Subcutaneous abdominal adipose tissue (tissue), 5 donors: ENCODE results near the gene PPM1G.
A peak's percentile ranks its signal among the peaks of the same experiment; 100 is the strongest.

ENCODE experiments used
- H3K27ac ChIP-seq: one replicate; pipeline ENCODE4 v1.7.0; 2013; ENCODE audit warnings: low read depth, mild to moderate bottlenecking, inconsistent platforms, low read length, moderate library complexity
- H3K27me3 ChIP-seq, 5 donors: one replicate each; pipeline ENCODE4 v1.7.0; 2013; ENCODE audit warnings: low read length in 5 of 5, inconsistent platforms in 1 of 5; ENCODE audit not compliant: control insufficient read depth in 5 of 5, insufficient read depth in 4 of 5
- H3K36me3 ChIP-seq, 5 donors: one replicate each; pipeline ENCODE4 v1.7.0; 2013; ENCODE audit warnings: low read length in 5 of 5; ENCODE audit not compliant: control insufficient read depth in 5 of 5, insufficient read depth in 5 of 5
- H3K4me1 ChIP-seq, 5 donors: one replicate each; pipeline ENCODE4 v1.7.0; 2013; ENCODE audit warnings: low read length in 5 of 5, mild to moderate bottlenecking in 3 of 5, moderate library complexity in 1 of 5; ENCODE audit not compliant: control insufficient read depth in 5 of 5, insufficient read depth in 5 of 5
- H3K4me3 ChIP-seq, 5 donors: one replicate each; pipeline ENCODE4 v1.7.0; 2013; ENCODE audit warnings: low read length in 5 of 5, low read depth in 1 of 5
- H3K9ac ChIP-seq, 5 donors: one replicate each; pipeline ENCODE4 v1.7.0; 2013; ENCODE audit warnings: low read length in 5 of 5, mild to moderate bottlenecking in 4 of 5, moderate library complexity in 3 of 5
- H3K9me3 ChIP-seq, 5 donors: one replicate each; pipeline ENCODE4 v1.7.0; 2013; ENCODE audit warnings: low read length in 5 of 5; ENCODE audit not compliant: control insufficient read depth in 5 of 5
- donor health status: healthy.
- donor health status: healthy.
- donor health status: healthy.
- donor health status: healthy.
- donor health status: healthy.

Gene PPM1G

DNA sequence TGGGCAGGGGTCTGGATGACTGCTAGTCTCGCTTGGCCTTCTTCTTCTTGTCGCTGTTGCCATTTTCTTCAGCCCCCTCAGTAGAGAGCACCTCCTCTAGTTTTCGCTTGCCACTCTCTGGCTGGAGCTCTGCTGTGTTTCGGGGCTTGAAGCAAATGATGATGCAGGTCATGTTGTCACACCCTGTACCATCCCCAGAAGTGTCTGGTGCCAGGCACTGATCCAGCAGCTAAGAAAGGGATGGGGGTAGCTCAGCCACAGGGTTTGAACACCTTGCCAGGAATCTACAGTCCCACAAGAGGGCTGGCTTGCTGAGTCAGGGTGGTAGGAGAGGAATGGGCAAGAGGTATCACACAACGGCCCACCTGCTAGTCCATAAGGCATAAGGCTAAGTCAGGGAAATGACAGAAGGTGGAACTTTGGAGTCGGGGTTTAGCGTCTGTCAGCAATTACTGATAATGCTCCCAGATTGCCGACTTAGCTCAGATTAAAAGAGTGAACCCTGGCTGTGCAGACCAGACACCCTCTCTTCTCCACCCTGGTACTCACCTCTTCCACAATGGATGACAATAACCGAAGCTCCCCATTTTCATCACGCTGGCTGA, 27.7 kb downstream of the PPM1G start:
- Histone ChIP-seq H3K27ac (peak overlapping the region; percentile 90), H3K36me3 (peaks cover 14 to 63% (median 57%) of the 10 kb centered on the region in 5 donors), H3K9ac (peak overlapping the region in 3 of 5 donors; percentile 77 to 82 (median 79))

GRCh38 chr2:27380626-27381545, 28.5 kb downstream of the PPM1G start, which contains the start of gene ZNF513:
TSS of gene ZNF513 (minus strand) at chr2:27380734. CDS start at chr2:27380526, 208 bp downstream.
- Histone ChIP-seq H3K4me1 (peaks cover 5 to 48% (median 36%) of the 10 kb centered on the region in 5 donors), H3K9me3 (no peaks in the 10 kb centered on the region), H3K9ac (peak within 1 kb of the TSS; percentile 77 to 92 (median 87)), H3K4me3 (peak within 1 kb of the TSS; percentile 70 to 92 (median 76)), H3K27me3 (no peaks in the 10 kb centered on the region), H3K36me3 (peaks cover 10 to 67% (median 62%) of the 10 kb centered on the region in 5 donors), H3K27ac (peak within 1 kb of the TSS; percentile 90)

More for the DNA sequence above, 27.7 kb downstream of the PPM1G start:
- peak overlapping the region in 3 of 5 donors; percentile 59 to 76 (median 70) for H3K4me3 ChIP-seq
- no peaks in the 10 kb centered on the region for H3K27me3 ChIP-seq
- H3K4me1 ChIP-seq = peaks cover 5 to 43% (median 31%) of the 10 kb centered on the region in 5 donors
- no peaks in the 10 kb centered on the region for H3K9me3 ChIP-seq

DNA sequence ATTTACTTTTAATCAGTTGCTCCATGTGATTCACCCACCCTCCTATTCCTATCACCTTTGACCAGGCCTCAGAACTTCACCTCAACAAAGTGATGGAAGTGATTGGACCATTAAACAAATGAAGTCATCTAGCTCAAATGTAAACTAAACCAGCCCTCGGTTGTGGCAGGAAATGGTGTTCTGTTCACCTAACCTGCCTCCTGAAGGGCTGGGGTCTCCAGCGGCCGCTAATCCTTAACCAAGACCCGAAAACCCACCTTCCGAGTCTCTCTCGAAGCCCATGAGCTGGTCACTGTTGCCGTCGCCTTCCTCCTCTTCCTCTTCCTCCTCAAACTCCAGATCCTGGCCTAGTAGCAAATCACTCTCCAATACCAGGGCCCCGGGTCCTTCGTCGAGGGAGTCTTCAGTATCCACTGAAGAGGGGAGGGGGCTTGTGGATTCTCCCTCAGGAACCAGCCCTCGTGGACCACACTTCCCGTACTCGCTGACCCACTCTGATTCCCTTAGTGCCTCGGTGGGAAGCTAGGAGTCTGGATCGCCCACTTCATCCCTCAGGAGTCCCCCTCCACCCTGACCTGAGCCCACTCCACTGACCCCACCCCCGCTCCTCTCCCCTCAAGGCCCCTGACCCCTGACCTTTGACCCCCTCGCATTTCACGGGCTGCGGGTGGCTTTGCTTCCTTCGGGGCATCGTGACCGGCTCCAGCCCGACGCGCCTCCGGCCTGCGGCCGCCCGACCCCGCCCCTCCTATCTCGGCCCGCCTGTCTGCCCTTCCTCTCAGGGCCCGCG, 29.4 kb downstream of the PPM1G start:
- peak overlapping the region; percentile 68 to 92 (median 76) for H3K4me3 ChIP-seq
- no peaks in the 10 kb centered on the region for H3K9me3 ChIP-seq
- peak overlapping the region; percentile 77 to 92 (median 87) for H3K9ac ChIP-seq
- peaks cover 3 to 67% (median 67%) of the 10 kb centered on the region in 5 donors for H3K36me3 ChIP-seq
- peak overlapping the region; percentile 90 for H3K27ac ChIP-seq
- H3K4me1 ChIP-seq = peaks cover 5 to 48% (median 36%) of the 10 kb centered on the region in 5 donors
- H3K27me3 ChIP-seq = no peaks in the 10 kb centered on the region

- Histone ChIP-seq H3K4me1 (peaks cover 5 to 48% (median 36%) of the 10 kb centered on the region in 5 donors), H3K36me3 (peaks cover 3 to 67% (median 67%) of the 10 kb centered on the region in 5 donors), H3K27me3 (no peaks in the 10 kb centered on the region), H3K4me3 (peak overlapping the region; percentile 68 to 92 (median 76)), H3K27ac (peak overlapping the region; percentile 90), H3K9me3 (no peaks in the 10 kb centered on the region), H3K9ac (peak overlapping the region; percentile 77 to 92 (median 87))
These were observed 30.0 kb downstream of the PPM1G start for GRCh38 chr2:27379383-27379835.

DNA sequence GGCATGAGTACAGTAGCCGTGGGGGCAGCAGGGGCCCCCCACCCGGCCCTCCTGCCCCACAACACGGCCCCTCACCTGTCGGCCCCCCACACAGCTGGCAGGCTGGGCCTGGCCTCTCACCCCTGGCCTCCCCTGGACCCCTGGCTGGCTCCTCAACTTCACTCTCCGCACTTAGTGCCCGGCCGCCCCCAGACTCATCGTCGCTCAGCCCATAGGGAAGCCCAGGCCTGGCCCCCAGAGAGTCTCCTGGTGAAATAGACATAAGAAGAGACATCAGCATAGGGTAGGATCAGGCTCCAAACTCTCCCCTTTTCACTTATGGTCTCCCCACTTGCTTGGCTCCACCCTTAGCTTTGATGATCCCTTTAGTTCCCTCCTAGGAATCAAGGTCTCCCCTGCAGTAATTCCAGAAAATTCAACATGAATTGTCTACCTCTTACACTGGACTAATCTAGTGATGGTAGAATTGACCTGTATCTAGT, 30.5 kb downstream of the PPM1G start:
- peak overlapping the region in 1 of 5 donors; percentile 76 for H3K4me3 ChIP-seq
- no peaks in the 10 kb centered on the region for H3K9me3 ChIP-seq
- peaks cover 0 to 67% (median 67%) of the 10 kb centered on the region in 5 donors for H3K36me3 ChIP-seq
- no peaks in the 10 kb centered on the region for H3K27me3 ChIP-seq
- H3K27ac ChIP-seq = no peak overlapping the region
- peak overlapping the region in 2 of 5 donors; percentile 77 to 92 for H3K9ac ChIP-seq
- peaks cover 5 to 48% (median 36%) of the 10 kb centered on the region in 5 donors for H3K4me1 ChIP-seq

GRCh38 chr2:27378096-27378808, 31.1 kb downstream of the PPM1G start:
- H3K4me1 ChIP-seq = peaks cover 5 to 48% (median 36%) of the 10 kb centered on the region in 5 donors
- no peak overlapping the region for H3K4me3 ChIP-seq
- H3K27me3 ChIP-seq = no peaks in the 10 kb centered on the region
- no peak overlapping the region for H3K9ac ChIP-seq
- H3K27ac ChIP-seq = no peak overlapping the region
- no peaks in the 10 kb centered on the region for H3K9me3 ChIP-seq
- H3K36me3 ChIP-seq = peaks cover 0 to 67% (median 65%) of the 10 kb centered on the region in 5 donors

- peaks cover 0 to 70% (median 67%) of the 10 kb centered on the region in 5 donors for H3K36me3 ChIP-seq
These were observed 31.7 kb downstream of the PPM1G start for GRCh38 chr2:27377618-27378095.

GRCh38 chr2:27376866-27377617, 32.3 kb downstream of the PPM1G start:
- Histone ChIP-seq H3K9me3 (no peaks in the 10 kb centered on the region), H3K27ac (no peak overlapping the region), H3K9ac (peak overlapping the region in 1 of 5 donors; percentile 17), H3K4me1 (peaks cover 5 to 56% (median 42%) of the 10 kb centered on the region in 5 donors), H3K27me3 (no peaks in the 10 kb centered on the region), H3K36me3 (peaks cover 0 to 71% (median 62%) of the 10 kb centered on the region in 5 donors), H3K4me3 (no peak overlapping the region)

More at GRCh38 chr2:27377618-27378095, 31.7 kb downstream of the PPM1G start:
- H3K9me3 ChIP-seq = no peaks in the 10 kb centered on the region
- H3K4me1 ChIP-seq = peaks cover 5 to 50% (median 36%) of the 10 kb centered on the region in 5 donors
- H3K27ac ChIP-seq = no peak overlapping the region
- H3K27me3 ChIP-seq = no peaks in the 10 kb centered on the region
- H3K4me3 ChIP-seq = no peak overlapping the region
- no peak overlapping the region for H3K9ac ChIP-seq
